ENCODE results near the gene CCNDBP1. TPM values are rescaled to one million over a fixed set of nuclear protein-coding genes. Genes with fewer than 3 reads are reported as not detected.
"Not testable (repeated sequence)": the region's sequence is repeated elsewhere in the genome, so short reads cannot be mapped to it uniquely, and the experiment has no call there.

Gene CCNDBP1
- total RNA-seq, 1 donor from 2014 or later = 68.6 TPM

DNA sequence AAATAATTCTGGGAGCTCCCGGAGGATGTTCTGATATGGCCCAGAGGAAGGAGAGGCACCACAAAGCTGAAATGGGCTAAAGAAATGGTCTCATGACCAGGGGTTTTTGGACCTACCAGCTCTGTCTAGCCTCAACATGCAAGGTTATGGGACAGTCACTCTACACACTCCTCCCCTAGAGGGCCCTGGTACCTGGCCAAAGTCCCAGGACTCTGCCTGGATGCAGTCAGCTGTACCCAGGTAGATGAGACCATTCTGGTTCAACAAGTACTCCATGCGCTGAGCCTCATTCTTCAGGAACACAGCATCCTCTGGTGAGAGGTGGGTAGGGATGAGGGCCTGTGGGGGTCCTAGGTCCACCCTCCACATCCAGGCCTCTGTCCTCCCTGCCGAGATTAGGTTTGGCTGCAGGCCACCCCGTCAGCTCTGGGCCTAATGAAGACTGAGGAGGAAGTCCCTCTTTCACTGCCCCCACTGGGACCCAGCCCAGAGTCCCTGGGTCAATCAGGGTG, 26.1 kb downstream of the CCNDBP1 start:
- ATAC-seq = no peak
- intact Hi-C loops (cut with DNase I) = no loop called here
- no peak for DNase-seq (ENCODE audit: low spot score)

DNA sequence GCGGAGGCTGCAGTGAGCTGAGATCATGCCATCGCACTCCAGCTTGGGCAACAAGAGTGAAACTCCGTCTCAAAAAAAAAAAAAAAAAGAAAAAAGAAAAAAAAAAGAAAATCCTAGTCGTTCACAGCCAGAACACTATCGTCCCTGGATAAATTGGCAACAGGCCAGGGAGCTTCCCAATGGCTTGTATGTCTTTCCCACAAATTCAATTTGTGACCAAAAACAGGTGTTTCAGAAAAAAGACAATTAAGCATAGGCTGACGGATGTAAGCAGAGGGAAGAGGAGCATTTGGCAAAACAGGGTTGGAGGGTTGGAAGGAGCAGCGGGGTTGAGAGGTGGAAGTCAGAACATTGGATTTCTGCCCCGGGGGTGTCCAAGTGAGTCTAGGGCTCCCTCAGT, 27.1 kb downstream of the CCNDBP1 start:
- ATAC-seq (no peak), DNase-seq (ENCODE audit: low spot score) (no peak)
- intact Hi-C loops (cut with DNase I) = no loop called here

DNA sequence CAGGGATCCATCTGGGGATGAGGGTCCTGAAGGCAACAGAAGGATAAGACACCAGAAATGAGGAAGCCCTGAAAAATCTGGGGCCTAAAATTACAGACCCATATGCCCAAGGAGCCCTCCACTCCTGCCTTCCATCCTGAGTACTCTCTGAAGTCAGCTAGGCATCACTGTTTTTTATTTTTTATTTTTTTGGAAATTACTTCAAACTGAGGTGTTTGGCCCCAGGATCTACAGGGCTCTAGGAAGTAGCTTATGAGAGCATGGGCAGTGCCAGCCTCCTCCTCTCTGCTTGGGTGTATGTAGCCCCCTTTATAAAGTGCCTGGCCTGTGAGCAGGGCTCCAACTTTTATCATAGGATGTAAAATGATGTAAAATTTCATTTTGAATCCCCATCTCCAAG, 27.7 kb downstream of the CCNDBP1 start:
- DNase-seq (ENCODE audit: low spot score) (no peak), ATAC-seq (no peak)
- intact Hi-C loops (cut with DNase I) = no loop called here

DNA sequence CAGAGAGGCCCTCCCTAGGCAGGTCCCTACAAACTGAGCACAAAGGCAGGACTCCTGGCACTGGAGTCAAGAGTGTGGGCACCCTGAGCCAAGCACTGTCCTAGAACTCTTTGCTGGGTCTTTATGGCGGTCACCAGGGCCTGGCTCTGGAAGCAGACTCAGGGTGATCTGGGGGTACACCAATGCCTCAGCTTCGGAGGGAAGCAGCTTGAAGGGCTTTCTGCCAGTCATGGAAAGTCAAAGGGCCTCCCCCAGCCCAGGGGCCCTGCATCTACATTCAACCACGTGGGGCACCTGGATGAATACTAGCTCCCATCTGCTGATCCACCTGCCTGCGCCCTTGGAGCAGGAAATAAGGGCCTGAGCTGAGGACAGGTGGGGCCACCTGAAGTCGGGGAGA, 28.3 kb downstream of the CCNDBP1 start:
- intact Hi-C loops (cut with DNase I) = no loop called here
- ATAC-seq = no peak
- no peak for DNase-seq (ENCODE audit: low spot score)

DNA sequence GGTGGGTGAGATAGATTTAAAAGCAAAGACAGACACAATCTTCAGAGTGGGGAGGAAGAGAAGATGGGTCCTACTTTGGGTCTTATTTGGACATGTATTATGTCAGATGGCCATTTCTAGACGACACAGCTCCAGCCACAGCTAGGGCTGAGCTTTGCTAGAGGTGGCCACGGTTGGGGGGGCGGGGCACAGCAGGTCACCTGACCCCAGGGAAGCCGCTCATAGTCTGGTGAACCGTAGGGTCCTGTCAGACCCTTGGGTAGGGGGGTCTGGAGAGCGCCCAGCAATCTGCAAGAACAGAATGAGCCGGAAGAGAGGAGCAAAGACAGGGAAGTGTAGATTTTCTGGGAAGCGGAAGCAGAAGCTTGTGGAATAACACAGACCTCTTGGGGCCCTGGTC, 29.0 kb downstream of the CCNDBP1 start:
- no peak for ATAC-seq
- no peak for DNase-seq (ENCODE audit: low spot score)
- intact Hi-C loops (cut with DNase I) = no loop called here

DNA sequence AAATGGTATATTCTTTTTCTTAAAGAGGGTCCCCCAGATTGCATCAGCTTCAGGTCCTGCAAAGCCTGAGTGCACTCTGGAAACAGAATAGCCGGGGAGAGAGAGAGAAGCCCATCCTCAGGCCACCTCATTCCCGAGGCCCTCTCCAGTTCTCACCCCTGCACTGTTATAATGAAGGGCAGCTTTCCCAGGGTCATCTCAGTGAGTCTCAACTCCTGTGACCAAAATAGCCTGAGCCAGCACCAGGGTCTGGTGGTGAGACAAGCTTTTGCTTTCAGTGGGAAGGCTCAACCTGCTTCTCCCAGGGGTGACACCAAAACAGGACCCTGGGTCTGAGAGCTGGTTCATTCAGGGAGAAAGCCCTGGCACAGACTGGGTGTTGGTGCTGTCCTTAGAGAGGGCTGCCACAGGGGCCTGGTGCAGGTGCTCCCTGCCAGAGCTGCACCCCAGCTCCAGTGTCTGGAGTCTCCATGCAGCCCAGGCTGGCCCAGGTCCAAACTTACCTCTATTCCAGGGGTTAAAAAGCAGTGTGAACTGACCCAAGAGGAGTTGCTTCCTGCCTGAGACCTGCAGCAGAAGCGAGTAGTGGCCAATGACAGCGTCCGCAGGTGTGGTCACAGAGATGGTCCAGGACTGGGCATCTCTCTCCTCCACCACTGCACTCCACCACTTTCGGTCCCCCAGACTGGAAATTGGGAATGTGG, 29.5 kb downstream of the CCNDBP1 start:
- DNase-seq (ENCODE audit: low spot score) = no peak
- intact Hi-C loops (cut with DNase I) = no loop called here
- peak; percentile 17 for ATAC-seq

DNA sequence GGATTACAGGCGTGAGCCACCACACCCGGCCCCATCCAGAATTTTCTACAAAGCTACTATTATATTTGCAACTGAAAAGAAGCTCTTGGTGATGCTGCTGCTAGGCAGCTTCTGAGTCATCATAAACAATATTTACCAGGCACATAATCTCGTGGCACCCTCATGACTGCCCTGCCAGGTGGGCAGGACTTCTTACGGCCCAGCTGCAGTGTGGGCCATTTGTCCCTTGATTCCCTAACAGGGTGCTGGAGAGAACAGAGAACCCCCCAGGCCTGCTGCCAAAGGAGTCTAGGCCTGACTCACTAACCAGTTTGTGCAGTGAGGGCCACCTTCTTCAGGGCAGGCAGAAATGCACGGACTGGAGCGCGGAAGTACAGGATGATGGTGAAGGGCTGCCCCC, 30.8 kb downstream of the CCNDBP1 start:
- intact Hi-C loops (cut with DNase I) = no loop called here
- DNase-seq (ENCODE audit: low spot score) (no peak), ATAC-seq (no peak)

DNA sequence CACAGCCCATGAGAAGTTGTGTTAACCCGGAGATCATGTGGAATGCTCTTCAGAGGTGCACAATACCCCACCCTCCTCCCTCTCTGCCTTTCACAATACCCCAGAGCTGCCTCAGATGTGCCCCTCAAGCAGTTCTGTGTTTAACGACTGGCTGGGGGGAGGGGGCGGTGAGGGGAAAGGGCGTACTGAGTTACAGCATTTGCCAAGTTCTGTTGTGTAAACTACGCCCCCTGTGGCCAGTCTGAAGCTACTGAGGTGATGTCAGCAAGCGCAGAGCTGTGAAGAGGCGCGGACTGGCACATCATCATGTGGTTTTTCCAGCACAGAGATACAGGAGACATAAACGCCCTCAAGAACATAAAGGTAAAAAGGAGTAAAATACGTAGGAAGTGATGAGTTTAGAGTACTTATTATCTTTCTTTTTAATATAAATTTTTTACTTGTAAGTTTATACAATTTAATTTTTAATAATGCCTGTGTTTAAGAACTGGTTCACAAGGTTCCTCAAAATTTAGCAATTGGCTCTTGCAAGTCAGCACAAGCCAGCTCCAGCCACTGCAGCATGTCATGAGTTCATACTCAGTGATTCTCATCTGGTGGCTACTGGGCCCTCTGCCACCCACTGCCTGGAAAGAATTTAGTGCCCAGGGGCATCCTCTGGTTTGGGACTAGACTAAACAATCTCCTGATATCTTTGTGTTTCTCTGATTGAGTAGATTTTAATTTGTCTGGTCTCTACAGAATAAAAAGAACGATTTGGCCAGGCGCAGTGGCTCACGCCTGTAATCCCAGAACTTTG, 33.9 kb downstream of the CCNDBP1 start:
- DNase-seq (ENCODE audit: low spot score) (no peak), ATAC-seq (no peak)
- intact Hi-C loops (cut with DNase I) = no loop called here

DNA sequence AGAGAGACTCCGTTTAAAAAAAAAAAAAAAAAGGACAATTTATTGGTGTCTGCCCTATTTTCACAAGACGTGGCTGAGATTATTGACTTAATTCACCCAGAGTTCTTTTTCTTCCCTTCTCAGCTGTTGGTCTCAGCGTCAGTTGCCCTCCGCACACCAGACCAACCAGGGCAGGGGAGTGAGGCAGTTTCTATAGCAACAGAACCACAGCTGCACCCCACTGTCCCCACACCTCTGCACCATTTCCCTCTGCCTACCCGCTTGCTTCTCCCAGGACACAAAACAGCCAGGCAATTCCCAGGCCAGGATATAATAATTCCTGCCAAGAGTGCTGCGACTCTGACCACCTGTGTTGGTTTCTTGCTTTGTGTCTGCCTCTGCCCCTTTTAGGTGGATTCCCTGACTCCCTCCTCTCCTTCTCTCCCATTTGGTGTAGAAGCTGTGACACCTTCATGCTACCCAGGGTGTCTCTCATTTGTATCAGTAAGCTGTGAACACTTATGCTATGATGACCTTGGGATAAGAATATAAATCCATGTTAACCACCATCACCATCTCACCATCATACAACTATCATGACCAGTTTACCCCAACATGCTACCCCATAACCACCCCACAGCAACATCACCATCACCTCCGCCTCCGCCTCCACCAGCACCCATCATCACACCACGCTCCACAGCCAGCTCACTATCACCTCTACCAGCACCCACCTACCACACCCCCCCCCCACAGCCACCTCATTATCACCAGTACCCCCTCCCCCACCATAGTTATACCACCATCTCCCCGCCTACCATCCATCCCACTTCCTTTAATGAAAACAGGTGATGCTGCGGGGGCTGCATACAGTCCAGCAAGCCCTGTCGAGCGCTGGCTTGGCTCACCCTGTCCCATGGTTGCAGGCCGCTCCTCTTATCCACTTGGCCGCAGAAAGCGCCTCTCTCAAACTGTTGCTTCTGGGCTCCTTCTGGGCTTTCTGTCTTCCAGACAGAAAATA, 35.0 kb downstream of the CCNDBP1 start:
- ATAC-seq (no peak), DNase-seq (ENCODE audit: low spot score) (no peak)
- intact Hi-C loops (cut with DNase I) = no loop called here

DNA sequence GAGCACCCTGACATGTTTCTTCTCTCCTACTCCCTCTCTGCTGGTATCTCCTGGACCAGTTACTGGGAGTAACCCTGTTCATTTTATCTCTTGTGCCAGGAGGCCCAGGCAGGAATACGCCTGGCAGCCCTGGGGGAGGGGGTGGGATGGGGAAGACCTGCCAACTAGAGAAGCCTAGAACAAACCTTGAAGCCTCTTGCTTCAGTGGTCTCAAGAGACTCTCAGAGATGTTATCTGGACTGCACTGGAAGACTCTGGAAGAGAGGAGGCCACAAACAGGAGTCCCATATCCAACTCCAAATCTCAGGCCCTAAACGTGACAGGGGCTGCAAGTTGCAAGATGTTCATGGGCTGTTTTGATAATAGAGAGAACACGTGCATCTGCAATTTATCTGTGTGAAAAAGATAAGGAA, 35.8 kb downstream of the CCNDBP1 start, which contains the start of gene EPB42:
TSS of gene EPB42 (minus strand) at position 28 of the 413 bp plus-strand sequence. CDS start 193 bp downstream, outside the sequence.
- no peak for ATAC-seq
- intact Hi-C loops (cut with DNase I) = no loop called here
- DNase-seq (ENCODE audit: low spot score) = no peak

DNA sequence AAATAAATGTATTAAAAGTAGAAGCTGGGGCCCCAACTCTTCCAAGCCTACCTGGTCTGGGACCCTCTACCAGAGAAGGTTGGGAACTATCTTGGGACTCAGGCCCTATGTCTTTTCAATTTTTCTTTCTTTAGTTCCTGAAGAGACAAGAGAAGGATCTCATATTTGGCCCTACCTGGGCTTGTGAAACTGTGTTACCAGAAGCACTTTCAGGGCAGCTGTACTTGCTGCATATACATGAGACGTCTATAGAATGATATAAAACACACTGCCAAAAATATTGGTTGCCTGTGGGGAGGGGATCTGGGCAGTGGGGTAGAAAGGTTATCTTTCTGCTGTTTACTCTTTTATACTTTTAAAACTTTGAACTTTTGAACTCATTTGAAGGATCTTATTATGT, 36.2 kb downstream of the CCNDBP1 start:
- DNase-seq (ENCODE audit: low spot score) (no peak), ATAC-seq (no peak)
- intact Hi-C loops (cut with DNase I) = no loop called here

DNA sequence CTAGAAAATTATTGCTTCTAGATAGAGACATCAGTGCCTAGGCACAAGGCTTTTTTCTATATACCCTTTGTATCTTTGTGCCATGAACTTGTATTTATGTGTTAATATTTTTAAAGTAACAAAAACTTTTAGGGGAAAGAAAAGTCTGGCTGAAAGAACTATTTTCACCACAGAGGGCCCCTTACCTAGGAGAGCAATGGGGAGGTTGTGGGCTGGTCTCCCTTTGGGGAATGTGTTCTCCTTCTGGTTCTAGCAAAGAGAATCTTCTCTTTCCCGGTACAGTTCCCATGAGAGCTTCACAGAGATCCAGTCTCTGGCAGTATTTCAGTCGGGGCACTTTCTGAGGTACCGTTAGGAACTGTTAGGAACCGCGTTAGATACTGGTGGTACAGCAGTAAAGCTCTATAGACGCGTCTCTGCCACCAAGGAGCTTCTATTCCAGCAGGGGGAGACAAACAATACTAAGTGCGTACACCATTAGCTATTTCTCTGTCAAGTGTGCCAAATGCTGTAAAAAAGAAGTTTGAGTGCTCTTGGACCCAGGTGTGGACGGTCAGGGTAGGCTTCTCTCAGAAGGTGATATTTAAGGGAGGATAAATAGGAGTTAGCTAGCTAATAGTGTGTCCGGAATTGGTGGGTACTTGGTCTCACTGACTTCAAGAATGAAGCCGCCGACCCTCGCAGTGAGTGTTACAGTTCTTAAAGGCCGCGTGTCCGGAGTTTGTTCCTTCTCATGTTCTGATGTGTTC, 40.2 kb downstream of the CCNDBP1 start:
- DNase-seq (ENCODE audit: low spot score) (no peak), ATAC-seq (peak; percentile 76)
- intact Hi-C loops (cut with DNase I) = no loop called here

DNA sequence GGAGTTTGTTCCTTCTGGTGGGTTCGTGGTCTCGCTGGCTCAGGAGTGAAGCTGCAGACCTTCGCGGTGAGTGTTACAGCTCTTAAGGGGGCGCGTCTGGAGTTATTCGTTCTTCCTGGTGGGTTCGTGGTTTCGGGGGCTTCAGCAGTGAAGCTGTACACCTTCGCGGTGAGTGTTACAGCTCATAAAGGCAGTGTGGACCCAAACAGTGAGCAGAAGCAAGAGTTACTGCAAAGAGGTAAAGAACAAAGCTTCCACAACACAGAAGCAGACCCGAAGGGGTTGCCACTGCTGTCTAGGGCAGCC, 40.7 kb downstream of the CCNDBP1 start:
- intact Hi-C loops (cut with DNase I) = not testable (repeated sequence)

DNA sequence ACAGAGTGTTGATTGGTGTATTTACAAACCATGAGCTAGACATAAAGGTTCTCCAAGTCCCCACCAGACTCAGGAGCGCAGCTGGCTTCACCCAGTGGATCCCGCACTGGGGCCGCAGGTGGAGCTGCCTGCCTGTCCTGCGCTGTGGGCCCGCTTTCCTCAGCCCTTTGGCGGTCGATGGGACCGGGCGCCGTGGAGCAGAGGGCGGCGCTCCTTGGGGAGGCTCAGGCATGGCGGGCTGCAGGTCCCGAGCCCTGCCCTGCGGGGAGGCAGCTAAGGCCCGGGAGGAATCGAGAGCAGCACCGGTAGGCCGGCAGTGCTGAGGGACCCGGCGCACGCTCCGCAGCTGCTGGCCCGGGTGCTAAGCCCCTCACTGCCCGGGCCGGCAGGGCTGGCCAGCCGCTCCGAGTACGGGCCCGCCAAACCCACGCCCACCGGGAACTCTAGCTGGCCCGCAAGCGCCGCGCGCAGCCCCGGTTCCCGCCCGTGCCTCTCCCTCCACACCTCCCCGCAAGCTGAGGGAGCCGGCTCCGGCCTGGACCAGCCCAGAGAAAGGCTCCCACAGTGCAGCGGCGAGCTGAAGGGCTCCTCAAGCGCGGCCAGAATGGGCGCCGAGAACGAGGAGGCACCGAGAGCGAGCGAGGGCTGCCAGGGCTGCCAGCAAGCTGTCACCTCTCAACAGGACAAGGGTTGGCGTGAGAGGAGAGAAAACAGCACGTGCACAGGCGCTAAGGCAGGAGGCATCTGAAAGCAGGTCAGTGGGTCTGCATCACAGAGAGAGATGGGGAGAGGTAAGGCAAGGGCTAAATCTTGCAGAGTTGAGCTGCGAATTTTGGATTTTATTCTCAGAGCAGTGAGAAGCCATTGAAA, 41.5 kb downstream of the CCNDBP1 start:
- intact Hi-C loops (cut with DNase I) = no loop called here
- ATAC-seq = no peak
- DNase-seq (ENCODE audit: low spot score) = no peak

More for the DNA sequence above, 40.7 kb downstream of the CCNDBP1 start:
- not testable (repeated sequence) for ATAC-seq; DNase-seq (ENCODE audit: low spot score)

DNA sequence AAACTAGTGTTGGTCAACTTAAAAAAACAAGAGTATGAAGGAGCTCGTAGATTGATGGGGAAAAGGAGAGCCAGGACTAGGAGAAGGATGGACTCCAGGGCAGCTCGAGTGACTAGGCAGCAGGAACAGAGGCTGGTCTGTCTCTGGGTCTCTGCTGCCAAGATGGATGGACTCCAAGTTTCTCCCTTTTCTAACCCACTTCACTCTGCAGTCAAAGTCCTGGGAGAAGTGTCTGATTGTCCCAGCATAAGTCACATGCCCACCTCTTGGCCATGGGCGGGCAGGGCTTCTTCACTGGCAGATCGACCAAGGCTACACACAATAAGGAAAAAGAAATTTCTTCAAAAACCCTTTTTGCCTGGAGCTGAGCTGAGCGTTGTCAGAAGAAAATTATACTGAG, 44.8 kb downstream of the CCNDBP1 start:
- intact Hi-C loops (cut with DNase I) = no loop called here
- ATAC-seq (peak; percentile 42), DNase-seq (ENCODE audit: low spot score) (no peak)

DNA sequence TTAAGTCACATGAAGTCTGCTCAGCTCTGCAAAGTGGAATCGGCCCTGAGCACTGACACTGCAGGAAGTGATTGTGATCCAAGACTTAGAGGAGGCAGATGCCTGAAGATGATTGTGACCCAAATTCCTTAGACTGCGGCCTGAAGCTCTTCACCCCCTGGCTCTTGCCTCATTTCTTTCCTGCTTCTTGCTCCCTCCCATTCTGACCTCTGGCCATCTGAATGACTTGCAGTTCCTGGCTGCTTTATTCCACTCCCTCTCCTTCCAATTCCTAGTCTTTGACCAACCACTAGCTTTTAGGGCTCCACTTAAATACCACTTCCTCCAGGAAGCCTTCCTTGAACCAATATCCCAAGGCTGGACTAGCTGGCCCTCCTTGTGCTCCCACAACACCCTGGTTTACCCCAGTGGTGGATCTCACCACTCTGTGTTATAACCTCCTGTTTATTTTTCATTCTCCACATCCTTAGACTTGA, 45.5 kb downstream of the CCNDBP1 start:
- DNase-seq (ENCODE audit: low spot score) = no peak
- intact Hi-C loops (cut with DNase I) = no loop called here
- peak; percentile 88 for ATAC-seq

DNA sequence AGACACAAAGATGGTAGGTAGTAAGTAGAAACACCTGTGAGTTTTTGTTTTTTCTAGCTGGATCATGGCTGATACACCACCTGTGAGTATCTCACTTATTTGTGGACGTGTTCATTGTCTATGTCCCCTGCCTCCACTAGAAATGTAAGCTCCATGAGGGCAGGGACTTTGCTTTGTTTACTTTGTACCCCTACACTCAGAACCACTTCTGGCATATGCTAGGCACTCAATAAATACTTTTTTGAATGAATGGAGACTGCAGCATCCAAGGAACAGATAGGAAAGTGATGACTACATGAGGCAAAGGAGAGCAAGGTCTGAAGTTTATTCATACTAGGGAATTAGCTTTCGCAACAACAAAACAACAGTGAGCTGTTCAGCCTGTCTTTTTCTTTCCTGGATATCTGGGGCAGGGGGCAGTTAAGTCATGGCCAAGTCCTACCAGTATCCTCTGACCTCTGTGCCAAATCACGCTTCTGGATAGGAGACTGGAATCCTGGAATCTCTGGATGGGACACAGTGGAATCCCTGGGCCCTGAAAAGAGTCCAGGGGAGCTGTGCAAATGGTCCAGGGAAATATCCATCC, 47.2 kb downstream of the CCNDBP1 start:
- ATAC-seq (no peak), DNase-seq (ENCODE audit: low spot score) (no peak)
- intact Hi-C loops (cut with DNase I) = no loop called here

Data from sciatic nerve (tissue), 2 donors.